LNCaP clone FGC (cell line): ENCODE results near the gene FUBP3.

Experiments used
- DNase-seq: peaks from one replicate; pipeline ENCODE4 v3.0.0-alpha.2; 2011; ENCODE audit warnings: low read depth
- H3K4me3 ChIP-seq: 2 replicates; pipeline ENCODE4 v1.5.1; 2011; ENCODE audit warnings: mild to moderate bottlenecking, low read depth, low read length, control low read depth
- CTCF ChIP-seq: IDR thresholded peaks from 2 replicates; pipeline ENCODE4 v1.5.1; 2012; ENCODE audit warnings: mild to moderate bottlenecking; ENCODE audit not compliant: control insufficient read depth, insufficient read depth; ENCODE audit errors: extremely low read depth

Gene FUBP3

GRCh38 chr9:130604295-130604694 lies 24.9 kb downstream of the FUBP3 start:
- H3K4me3 ChIP-seq: no peak overlapping the region
- DNase-seq: no peak
- no peak for TF ChIP-seq CTCF

- no peak overlapping the region for H3K4me3 ChIP-seq
- TF ChIP-seq CTCF: no peak
These were observed 27.7 kb downstream of the FUBP3 start for GRCh38 chr9:130606887-130607600.

GRCh38 chr9:130607640-130608420 lies 28.5 kb downstream of the FUBP3 start:
- H3K4me3 ChIP-seq: no peak overlapping the region
- TF ChIP-seq CTCF: no peak
- no peak for DNase-seq

More at GRCh38 chr9:130606887-130607600, 27.7 kb downstream of the FUBP3 start:
- no peak for DNase-seq

- DNase-seq: no peak
- TF ChIP-seq CTCF: no peak
- no peak overlapping the region for H3K4me3 ChIP-seq
These were observed 29.3 kb downstream of the FUBP3 start for GRCh38 chr9:130608554-130609134.

- no peak overlapping the region for H3K4me3 ChIP-seq
- no peak for DNase-seq
- TF ChIP-seq CTCF: no peak
These were observed 29.8 kb downstream of the FUBP3 start for GRCh38 chr9:130609163-130609562.

GRCh38 chr9:130610862-130611707 lies 31.7 kb downstream of the FUBP3 start:
- DNase-seq: no peak
- TF ChIP-seq CTCF: no peak
- no peak overlapping the region for H3K4me3 ChIP-seq
